Fibroblast of skin of abdomen (primary cell): ENCODE data around the gene MAP4K1.
"Not testable (repeated sequence)": the region's sequence is repeated elsewhere in the genome, so short reads cannot be mapped to it uniquely, and the experiment has no call there.

Experiments used
- DNase-seq: peaks from one replicate; pipeline ENCODE4 v3.0.0-alpha.2; 2013

Gene MAP4K1

GRCh38 chr19:38565691-38566105, 52.1 kb downstream of the MAP4K1 start:
- no peak for DNase-seq

DNA sequence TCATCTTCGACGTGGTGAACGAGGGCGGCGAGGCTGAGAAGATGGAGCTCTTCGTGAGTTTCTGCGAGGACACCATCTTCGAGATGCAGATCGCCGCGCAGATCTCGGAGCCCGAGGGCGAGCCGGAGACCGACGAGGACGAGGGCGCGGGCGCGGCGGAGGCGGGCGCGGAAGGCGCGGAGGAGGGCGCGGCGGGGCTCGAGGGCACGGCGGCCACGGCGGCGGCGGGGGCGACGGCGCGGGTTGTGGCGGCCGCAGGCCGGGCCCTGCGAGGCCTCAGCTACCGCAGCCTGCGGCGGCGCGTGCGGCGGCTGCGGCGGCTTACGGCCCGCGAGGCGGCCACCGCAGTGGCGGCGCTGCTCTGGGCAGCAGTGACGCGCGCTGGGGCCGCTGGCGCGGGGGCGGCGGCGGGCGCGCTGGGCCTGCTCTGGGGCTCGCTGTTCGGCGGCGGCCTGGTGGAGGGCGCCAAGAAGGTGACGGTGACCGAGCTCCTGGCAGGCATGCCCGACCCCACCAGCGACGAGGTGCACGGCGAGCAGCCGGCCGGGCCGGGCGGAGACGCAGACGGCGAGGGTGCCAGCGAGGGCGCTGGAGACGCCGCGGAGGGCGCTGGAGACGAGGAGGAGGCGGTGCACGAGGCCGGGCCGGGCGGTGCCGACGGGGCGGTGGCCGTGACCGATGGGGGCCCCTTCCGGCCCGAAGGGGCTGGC, 52.6 kb downstream of the MAP4K1 start:
- no peak for DNase-seq

GRCh38 chr19:38563475-38563874, 54.3 kb downstream of the MAP4K1 start:
- DNase-seq = no peak

- DNase-seq = no peak
These were observed 55.7 kb downstream of the MAP4K1 start for GRCh38 chr19:38562096-38562495.

GRCh38 chr19:38561658-38562057, 56.1 kb downstream of the MAP4K1 start:
- no peak for DNase-seq

GRCh38 chr19:38561053-38561606, 56.6 kb downstream of the MAP4K1 start:
- no peak for DNase-seq

GRCh38 chr19:38559428-38560401, 58.0 kb downstream of the MAP4K1 start:
- DNase-seq = no peak

DNA sequence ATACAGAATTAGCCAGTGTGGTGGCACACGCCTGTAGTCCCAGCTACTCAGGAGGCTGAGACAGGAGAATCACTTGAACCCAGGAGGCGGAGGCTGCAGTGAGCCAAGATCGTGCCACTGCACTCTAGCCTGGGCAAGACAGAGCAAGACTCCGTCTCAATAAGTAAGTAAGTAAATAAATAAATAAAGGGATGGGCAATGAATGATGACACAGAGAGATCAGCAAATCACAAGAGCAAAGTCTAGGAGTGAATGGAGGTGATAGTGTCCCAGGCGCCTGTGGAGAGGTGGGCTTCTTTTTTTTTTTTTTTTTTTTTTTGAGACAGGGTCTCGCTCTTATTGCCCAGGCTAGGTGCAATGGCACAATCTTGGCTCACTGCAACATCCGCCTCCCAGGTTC, 58.8 kb downstream of the MAP4K1 start:
- not testable (repeated sequence) for DNase-seq

DNA sequence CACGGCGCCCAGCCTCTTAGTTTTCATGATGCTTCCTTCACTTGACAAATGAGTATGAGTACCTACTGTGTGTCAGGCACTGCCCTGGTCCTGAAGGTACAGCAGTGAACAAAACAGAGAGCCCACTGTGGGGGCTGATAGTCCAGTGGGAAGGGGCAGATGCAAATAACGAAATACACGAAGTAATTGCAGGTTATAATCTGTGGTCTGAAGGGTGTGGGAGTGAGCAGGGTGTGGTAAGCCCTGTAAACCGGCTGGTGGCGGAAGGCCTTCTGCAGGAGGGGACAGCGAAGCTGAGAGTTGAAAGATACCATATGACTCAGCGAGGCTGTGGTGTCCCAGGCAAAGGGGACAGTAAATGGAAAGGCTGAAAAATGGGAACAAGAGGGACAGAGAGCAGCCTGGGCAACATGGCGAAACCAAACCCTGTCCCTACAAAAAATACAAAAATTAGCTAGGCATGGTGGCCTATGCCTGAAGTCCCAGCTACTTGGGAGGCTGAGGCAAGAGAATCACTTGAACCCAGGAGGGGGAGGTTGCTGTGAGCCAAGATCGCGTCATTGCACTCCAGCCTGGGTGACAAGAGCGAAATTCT, 60.5 kb downstream of the MAP4K1 start:
- DNase-seq = no peak

- DNase-seq = no peak
These were observed 61.1 kb downstream of the MAP4K1 start for GRCh38 chr19:38556521-38557174.

DNA sequence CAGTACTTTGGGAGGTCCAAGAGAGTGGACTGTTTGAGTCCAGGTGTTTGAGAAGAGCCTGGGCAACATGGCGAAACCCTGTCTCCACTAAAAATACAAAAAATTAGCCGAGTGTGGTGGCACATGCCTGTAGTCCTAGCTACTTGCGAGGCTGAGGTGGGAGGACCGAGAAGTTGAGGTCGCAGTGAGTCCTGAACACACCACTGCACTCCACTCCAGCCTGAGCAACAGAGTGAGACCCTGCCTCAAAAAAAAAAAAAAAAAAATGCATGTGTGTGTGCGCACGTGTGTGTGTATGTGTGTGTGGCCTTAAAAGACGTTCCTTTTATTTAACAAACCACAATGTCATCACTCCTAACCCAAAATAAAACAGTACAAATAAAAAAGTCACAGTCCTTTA, 62.6 kb downstream of the MAP4K1 start:
- DNase-seq = no peak

- DNase-seq = no peak
These were observed 63.0 kb downstream of the MAP4K1 start for GRCh38 chr19:38554676-38555141.

DNA sequence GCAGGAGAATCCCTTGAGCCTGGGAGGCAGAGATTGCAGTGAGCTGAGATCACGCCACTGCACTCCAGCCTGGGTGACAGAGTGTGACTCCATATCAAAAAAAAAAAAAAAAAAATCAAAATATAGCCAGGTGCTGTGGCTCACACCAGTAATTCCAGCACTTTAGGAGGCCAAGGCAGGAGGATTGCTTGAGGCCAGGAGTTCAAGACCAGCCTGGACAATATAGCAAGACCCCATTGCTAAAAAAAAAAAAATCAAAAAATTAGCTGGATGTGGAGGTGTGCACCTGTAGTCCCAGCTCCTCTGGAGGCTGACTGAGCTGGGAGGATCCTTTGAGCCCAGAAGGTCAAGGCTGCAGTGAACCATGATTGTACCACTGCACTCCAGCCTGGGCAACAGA, 64.5 kb downstream of the MAP4K1 start:
- not testable (repeated sequence) for DNase-seq

- DNase-seq = no peak
These were observed 66.3 kb downstream of the MAP4K1 start for GRCh38 chr19:38551450-38551813.

DNA sequence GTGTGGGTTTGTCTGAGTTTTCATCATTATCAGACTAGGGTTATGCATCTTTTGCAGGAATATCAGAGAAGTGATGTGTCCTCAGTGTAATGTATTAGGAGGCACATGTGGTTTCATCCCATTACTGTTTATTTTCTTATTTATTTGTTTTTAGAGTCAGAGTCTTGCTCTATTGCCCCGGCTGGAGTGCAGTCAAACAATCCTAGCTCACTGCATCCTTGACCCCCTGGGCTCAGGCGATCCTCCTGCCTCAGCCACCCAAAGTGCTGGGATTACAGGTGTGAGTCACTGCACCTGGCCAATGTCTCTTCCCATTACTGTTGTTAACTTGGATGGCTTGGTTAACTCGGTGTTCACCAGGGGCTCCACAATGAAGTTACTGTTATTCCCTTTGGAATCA, 67.4 kb downstream of the MAP4K1 start:
- DNase-seq = no peak

DNA sequence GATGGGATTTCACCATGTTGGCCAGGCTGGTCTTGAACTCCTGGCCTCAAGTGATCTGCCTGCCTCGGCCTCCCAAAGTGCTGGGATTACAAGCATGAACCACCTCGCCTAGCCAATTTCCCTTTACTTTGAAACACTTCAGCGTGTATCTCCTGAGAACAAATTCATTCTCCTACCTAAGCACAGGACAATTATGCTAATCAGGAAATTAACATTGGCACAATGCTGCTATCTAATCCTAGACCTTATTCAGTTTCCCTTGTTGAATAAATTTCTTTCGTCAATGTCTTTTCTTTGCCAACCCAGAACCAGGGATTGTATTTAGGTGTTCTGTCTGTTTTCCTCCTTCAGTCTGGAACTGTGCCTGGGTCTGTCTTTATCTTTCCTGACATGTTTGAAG, 67.8 kb downstream of the MAP4K1 start:
- no peak for DNase-seq

- DNase-seq = no peak
These were observed 68.7 kb downstream of the MAP4K1 start for GRCh38 chr19:38549061-38549460.

DNA sequence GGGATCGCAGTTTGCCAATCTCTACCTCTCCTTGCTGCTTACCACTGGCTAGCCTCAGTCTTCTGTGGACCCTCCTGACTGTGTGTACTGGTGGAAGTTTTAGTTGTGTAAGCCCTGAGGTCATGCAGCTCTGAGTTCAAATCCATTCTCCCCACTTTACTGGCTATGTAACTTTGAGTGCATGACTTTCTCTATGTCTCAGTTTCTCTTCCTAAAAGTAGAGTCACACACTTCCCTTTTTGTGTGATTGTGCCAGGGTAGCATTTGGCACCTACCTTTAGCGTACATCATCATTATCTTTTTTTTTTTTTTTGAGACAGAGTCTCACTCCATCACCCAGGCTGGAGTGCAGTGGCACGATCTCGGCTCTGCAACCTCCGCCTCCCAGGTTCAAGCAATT, 70.3 kb downstream of the MAP4K1 start:
- no peak for DNase-seq

GRCh38 chr19:38545596-38545995, 72.2 kb downstream of the MAP4K1 start:
- DNase-seq = no peak

- no peak for DNase-seq
These were observed 73.0 kb downstream of the MAP4K1 start for GRCh38 chr19:38544569-38545315.

DNA sequence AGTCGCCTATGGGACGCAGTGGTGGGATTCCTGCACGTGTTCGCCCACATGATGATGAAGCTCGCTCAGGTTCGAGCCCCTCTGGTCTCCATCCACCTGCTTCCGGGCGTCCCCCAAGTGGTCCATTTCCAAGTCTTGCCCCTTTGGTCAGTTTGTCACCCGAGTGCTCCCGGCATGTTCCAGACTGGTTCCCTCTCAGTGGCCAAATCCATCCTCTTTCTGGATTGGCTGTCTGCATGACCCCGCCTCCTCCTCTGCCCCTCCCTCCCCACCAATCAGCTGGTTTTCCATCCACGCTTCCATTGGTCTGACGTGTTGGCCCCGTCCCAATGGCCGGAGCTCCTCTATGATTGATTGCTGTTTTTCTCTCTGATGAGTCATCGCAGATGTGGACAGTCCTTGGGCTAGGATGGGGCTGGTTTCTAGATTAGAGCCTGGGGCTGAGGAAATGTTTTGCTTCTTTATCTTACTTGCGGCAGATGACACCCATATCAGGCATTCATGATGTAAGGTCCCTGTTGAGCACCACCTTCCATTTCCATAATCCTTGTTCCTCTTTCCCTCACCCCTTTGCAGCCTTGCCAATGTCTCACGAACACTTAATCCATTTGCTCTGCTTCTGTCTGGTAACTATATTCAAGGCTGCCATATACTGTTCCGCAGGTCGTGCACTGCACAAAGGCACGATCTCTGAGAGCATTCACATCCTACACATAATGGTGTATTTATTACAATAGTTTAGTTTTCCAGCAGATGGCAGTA, 73.8 kb downstream of the MAP4K1 start:
- peak; percentile 75 for DNase-seq
